Lower lobe of right lung (tissue), 2 donors: ENCODE data around the gene SEMA3F. TPM values are rescaled to one million over a fixed set of nuclear protein-coding genes. Genes with fewer than 3 reads are reported as not detected.

Experiments
- ATAC-seq, 2 donors: fragments of 200-7000 bp; cut with Tn5 transposase; one replicate each; pipeline ENCODE4 v1.9.1; 2020 to 2022; ENCODE audit warnings: mild to moderate bottlenecking in 2 of 2, moderate library complexity in 2 of 2
- DNase-seq: peaks from one replicate; pipeline ENCODE4 v3.0.0-alpha.2; 2020
- H3K27ac ChIP-seq: fragments of 200-600 bp; one replicate; pipeline ENCODE4 v1.8.0; 2022
- H3K27me3 ChIP-seq: fragments of 200-600 bp; one replicate; pipeline ENCODE4 v1.8.0; 2022; ENCODE audit warnings: low read depth
- H3K36me3 ChIP-seq: fragments of 200-600 bp; one replicate; pipeline ENCODE4 v1.8.0; 2022; ENCODE audit warnings: mild to moderate bottlenecking
- H3K4me1 ChIP-seq: fragments of 200-600 bp; one replicate; pipeline ENCODE4 v1.8.0; 2022
- H3K4me3 ChIP-seq: fragments of 200-600 bp; one replicate; pipeline ENCODE4 v1.8.0; 2022; ENCODE audit warnings: mild to moderate bottlenecking
- H3K9me3 ChIP-seq: fragments of 200-600 bp; one replicate; pipeline ENCODE4 v1.8.0; 2022
- intact Hi-C: fragments of 100-400 bp; cut with DNase I; formaldehyde crosslinking; loops from one replicate; pipeline ENCODE4 v1.11.0; 2022
- total RNA-seq: library from RNA; stranded (reverse); fragmentation: NEBNext Ultra II Directional; extraction: Animal tissue kit (Norgen Biotek cat#: 25700); gene quantifications from one replicate; pipeline ENCODE4 v1.2.1, GENCODE V29; 2021
- TF ChIP-seq, protein P1 (sequence below): fragments of 200-600 bp; IDR thresholded peaks from one replicate; pipeline ENCODE4 v1.8.0; 2022; ENCODE audit warnings: antibody characterized with exemption, mild to moderate bottlenecking
- donor health status: DM: no; HTN: yes; CAD: no; lungs with severe emphysema.

Gene SEMA3F
- total RNA-seq, 1 donor from 2014 or later: 44.7 TPM

DNA sequence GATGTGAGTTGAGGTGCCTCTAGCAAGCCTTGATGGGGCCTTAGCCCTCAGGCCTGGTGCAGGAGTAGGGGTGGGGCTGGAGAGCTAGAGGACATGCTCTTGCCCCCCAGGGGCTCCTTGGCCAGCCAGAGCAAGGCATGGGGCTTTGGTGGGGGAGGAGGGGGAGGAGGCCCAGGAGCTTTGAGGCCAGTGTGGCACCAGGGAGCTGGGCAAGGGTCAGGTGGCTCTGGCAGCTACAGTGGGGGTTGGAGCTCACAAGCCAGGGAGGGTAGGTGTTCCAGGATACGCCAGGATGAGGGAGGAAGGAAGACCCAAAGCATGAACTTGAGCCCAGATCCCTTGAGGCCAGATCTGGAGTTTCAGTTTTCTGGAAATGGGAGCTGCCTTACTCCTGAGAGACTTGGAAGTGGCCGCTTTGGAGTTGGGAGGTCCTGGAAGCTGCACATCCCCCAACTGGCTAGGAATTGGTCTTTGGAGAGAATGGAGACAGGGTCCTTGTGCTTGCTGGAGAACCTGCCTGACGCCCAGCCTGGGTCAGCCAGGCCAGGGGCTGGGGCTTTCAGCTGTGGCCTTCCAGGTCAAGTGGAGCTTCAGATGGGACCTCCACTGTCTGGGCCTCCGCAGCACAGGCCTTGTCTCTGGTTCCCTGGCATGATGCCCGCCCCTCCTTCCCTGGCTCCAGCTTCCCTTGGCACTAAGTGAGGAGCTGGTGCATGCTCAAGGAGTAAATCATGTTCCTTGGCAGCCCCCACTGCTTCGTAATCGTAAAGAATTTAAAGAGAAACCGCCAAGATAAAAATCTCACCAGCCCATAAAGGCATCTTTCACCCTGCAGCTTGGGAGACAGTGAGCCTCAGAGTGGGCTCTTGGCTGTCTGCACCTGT lies 8.7 kb downstream of the SEMA3F start:
- H3K4me1 ChIP-seq: peaks cover 96% of the 10 kb centered on the region
- intact Hi-C loops: no loop called here
- peak overlapping the region; percentile 76 for H3K27ac ChIP-seq
- no peaks in the 10 kb centered on the region for H3K27me3 ChIP-seq
- peaks cover 3% of the 10 kb centered on the region for H3K36me3 ChIP-seq
- no peaks in the 10 kb centered on the region for H3K9me3 ChIP-seq
- H3K4me3 ChIP-seq: no peak overlapping the region
- TF ChIP-seq, protein P1, sequence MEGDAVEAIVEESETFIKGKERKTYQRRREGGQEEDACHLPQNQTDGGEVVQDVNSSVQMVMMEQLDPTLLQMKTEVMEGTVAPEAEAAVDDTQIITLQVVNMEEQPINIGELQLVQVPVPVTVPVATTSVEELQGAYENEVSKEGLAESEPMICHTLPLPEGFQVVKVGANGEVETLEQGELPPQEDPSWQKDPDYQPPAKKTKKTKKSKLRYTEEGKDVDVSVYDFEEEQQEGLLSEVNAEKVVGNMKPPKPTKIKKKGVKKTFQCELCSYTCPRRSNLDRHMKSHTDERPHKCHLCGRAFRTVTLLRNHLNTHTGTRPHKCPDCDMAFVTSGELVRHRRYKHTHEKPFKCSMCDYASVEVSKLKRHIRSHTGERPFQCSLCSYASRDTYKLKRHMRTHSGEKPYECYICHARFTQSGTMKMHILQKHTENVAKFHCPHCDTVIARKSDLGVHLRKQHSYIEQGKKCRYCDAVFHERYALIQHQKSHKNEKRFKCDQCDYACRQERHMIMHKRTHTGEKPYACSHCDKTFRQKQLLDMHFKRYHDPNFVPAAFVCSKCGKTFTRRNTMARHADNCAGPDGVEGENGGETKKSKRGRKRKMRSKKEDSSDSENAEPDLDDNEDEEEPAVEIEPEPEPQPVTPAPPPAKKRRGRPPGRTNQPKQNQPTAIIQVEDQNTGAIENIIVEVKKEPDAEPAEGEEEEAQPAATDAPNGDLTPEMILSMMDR: no peak
- ATAC-seq (peak in 1 of 2 donors; percentile 28), DNase-seq (peak; percentile 77)

DNA sequence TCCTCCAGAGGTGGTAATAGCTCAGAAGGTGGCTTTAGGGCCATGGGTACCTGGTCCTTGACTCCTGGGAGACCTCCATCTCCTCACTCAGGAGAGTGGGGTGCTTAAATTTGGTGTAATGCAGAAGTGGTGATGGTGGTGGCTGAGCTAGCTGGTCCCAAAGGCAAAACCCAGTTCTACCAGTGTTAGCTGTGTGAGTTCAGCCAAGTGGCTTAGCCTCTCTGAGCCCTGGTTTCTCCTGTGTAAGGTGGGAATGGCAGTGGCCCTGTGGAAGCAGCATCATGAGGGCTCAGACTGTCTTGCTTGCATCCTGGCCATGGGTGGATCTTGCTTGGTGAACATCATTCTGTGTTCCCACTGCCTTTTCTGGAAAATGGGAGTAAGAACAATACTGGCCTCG lies 9.4 kb downstream of the SEMA3F start:
- ATAC-seq (no peak), DNase-seq (no peak)
- peak overlapping the region; percentile 76 for H3K27ac ChIP-seq
- H3K9me3 ChIP-seq: no peaks in the 10 kb centered on the region
- H3K27me3 ChIP-seq: no peaks in the 10 kb centered on the region
- peaks cover 3% of the 10 kb centered on the region for H3K36me3 ChIP-seq
- intact Hi-C loops: no loop called here
- TF ChIP-seq, protein P1: no peak
- H3K4me1 ChIP-seq: peaks cover 96% of the 10 kb centered on the region
- no peak overlapping the region for H3K4me3 ChIP-seq

DNA sequence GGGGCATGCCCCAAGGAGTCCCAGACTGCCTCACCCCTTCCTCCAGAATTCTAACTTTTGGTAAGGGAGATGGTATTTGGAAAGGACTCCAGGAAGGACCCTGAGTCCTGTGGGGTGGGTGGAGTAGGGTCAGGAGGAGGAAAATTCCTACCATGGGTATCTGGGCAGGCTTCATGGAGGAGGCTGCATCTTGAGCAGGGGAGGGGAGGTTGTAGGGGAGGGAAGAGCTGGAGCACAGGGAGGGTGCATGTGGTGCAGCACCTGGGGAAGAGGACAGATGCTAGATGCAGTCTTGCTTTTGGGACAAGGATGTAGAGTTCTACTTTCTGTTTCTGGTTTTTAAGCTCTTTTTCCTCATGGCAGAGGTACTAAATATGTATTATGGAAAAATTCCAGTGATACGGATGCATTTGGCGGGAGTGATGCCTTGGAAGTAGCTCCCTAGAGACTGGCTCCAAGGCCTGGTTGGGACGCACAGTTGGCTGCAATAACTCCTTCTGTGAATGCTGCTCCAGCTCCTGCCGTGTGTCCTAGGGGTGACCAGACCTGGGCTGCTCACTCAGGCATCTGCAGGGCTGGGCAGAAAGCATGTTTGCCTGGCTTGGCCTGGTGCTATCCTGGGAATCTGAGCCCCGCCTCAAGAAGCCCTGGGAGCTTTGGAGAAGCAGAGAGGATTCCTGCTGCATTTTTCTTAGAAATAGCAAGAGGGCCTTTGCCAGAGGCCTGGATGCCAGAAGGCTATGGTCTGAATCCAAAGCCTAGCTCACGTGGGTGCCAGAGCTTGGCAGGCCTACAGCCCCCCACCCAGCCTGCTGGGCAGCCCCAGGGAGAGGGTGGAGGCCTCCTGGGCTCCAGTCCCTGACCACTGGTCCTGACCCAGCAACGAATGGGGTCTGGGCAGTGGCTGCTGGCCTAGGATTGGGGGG lies 10.1 kb downstream of the SEMA3F start:
- H3K36me3 ChIP-seq: no peaks in the 10 kb centered on the region
- H3K27me3 ChIP-seq: no peaks in the 10 kb centered on the region
- DNase-seq (no peak), ATAC-seq (peak; percentile 5 to 6)
- TF ChIP-seq, protein P1: no peak
- H3K9me3 ChIP-seq: no peaks in the 10 kb centered on the region
- intact Hi-C loops: no loop called here
- H3K27ac ChIP-seq: peak overlapping the region; percentile 76
- H3K4me3 ChIP-seq: no peak overlapping the region
- peaks cover 96% of the 10 kb centered on the region for H3K4me1 ChIP-seq

DNA sequence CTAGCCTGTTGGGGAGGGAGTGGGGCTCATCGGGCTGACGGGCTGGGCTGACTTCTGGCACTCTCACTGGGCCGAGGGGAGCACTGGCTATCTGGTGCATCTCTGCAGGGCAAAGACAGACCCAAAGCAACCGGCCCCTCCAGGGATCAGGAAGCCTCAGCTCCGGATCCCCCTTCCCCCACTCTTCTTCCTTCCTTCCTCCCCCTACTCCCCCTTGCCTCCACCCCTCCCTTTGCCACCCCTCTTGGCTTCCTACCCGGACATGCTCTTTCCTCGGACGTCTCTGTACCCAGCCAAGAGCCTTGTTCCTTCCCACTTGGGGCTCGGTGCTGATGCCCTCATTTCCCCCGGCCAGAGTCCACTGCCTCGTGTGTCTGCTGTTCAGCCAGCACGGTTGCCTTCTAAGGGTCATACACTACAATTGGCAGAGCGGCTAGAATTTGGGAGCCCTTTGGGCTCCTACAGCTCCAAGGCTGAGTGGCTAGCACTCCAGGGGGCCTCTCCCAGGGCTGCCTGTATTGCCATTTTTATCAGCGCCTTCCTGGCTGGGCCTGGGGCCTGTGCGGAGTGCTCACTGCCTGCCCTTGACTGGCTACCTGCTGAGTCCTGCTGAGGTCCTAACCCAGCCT lies 10.9 kb downstream of the SEMA3F start:
- H3K9me3 ChIP-seq: no peaks in the 10 kb centered on the region
- TF ChIP-seq, protein P1: no peak
- H3K4me3 ChIP-seq: no peak overlapping the region
- H3K36me3 ChIP-seq: no peaks in the 10 kb centered on the region
- peaks cover 97% of the 10 kb centered on the region for H3K4me1 ChIP-seq
- H3K27me3 ChIP-seq: no peaks in the 10 kb centered on the region
- intact Hi-C loops: no loop called here
- DNase-seq (no peak), ATAC-seq (peak; percentile 1 to 31)
- H3K27ac ChIP-seq: peak overlapping the region; percentile 76

DNA sequence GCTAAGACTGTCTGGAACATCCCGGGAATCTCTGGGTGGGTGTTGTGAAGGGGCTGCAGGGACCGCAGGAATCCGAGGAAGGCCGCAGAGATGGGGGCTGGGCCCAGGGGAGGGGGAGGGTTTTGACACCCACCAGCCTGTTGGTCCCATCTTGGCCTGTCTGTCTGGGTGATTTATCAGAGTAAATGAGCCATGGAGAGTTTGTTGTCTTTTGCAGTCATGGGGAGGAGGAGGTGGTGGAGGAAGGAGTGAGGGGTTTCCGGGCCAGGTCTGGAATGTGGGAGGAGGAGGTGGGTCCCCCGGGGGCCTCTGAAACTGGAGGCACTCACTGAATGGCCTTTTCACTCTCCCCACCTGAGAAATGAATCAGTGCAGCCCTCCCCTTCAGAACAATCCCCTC lies 11.5 kb downstream of the SEMA3F start:
- no peak for ATAC-seq
- no peaks in the 10 kb centered on the region for H3K36me3 ChIP-seq
- no peaks in the 10 kb centered on the region for H3K27me3 ChIP-seq
- H3K9me3 ChIP-seq: no peaks in the 10 kb centered on the region
- TF ChIP-seq, protein P1: no peak
- intact Hi-C loops: no loop called here
- H3K4me3 ChIP-seq: no peak overlapping the region
- peaks cover 97% of the 10 kb centered on the region for H3K4me1 ChIP-seq
- no peak for DNase-seq
- peak overlapping the region; percentile 76 for H3K27ac ChIP-seq
